Kidney glomerular epithelial cell (primary cell): ENCODE results near the gene PLEKHG1.

Experiments
- DNase-seq: peaks from one replicate; lab custom pipeline; 2025; lab: John Stamatoyannopoulos, UW

Gene PLEKHG1

GRCh38 chr6:150599199-150600009 is at the start of gene PLEKHG1:
Gene PLEKHG1 (plus strand): TSS chr6:150599885. CDS start chr6:150733682, 133,797 bp downstream.
- peak; percentile 26 for DNase-seq

- DNase-seq = no peak
Measured at GRCh38 chr6:150550244-150550643, 49.4 kb upstream of the PLEKHG1 start.

GRCh38 chr6:150557043-150557599 is 42.6 kb upstream of the PLEKHG1 start:
- no peak for DNase-seq

- no peak for DNase-seq
Measured at GRCh38 chr6:150560004-150560883, 39.4 kb upstream of the PLEKHG1 start.

- no peak for DNase-seq
Measured at GRCh38 chr6:150560884-150561219, 38.8 kb upstream of the PLEKHG1 start.

- DNase-seq = no peak
Measured at GRCh38 chr6:150565945-150566344, 33.7 kb upstream of the PLEKHG1 start.

GRCh38 chr6:150566486-150566885 is 33.2 kb upstream of the PLEKHG1 start:
- DNase-seq = no peak

- DNase-seq = no peak
Measured at GRCh38 chr6:150567380-150567779, 32.3 kb upstream of the PLEKHG1 start.

- no peak for DNase-seq
Measured at GRCh38 chr6:150567823-150568383, 31.8 kb upstream of the PLEKHG1 start.

- no peak for DNase-seq
Measured at GRCh38 chr6:150568560-150568959, 31.1 kb upstream of the PLEKHG1 start.

GRCh38 chr6:150569161-150569560 is 30.5 kb upstream of the PLEKHG1 start:
- no peak for DNase-seq

GRCh38 chr6:150573041-150573681 is 26.5 kb upstream of the PLEKHG1 start:
- DNase-seq = no peak

GRCh38 chr6:150575836-150576235 is 23.8 kb upstream of the PLEKHG1 start:
- DNase-seq = no peak

- DNase-seq = no peak
Measured at GRCh38 chr6:150576651-150577226, 22.9 kb upstream of the PLEKHG1 start.

- no peak for DNase-seq
Measured at GRCh38 chr6:150579611-150580010, 20.1 kb upstream of the PLEKHG1 start.

GRCh38 chr6:150580489-150580888 is 19.2 kb upstream of the PLEKHG1 start:
- DNase-seq = no peak

- no peak for DNase-seq
Measured at GRCh38 chr6:150584065-150584464, 15.6 kb upstream of the PLEKHG1 start.

GRCh38 chr6:150584596-150584995 is 15.1 kb upstream of the PLEKHG1 start:
- no peak for DNase-seq

- no peak for DNase-seq
Measured at GRCh38 chr6:150586850-150587359, 12.8 kb upstream of the PLEKHG1 start.

GRCh38 chr6:150587637-150588036 is 12.0 kb upstream of the PLEKHG1 start:
- no peak for DNase-seq

GRCh38 chr6:150588888-150589499 is 10.7 kb upstream of the PLEKHG1 start:
- DNase-seq = no peak
